TTC549 (cell line): ENCODE results near the gene CTSF.
A peak's percentile ranks its signal among the peaks of the same experiment; 100 is the strongest.
"Not testable (repeated sequence)": the region's sequence is repeated elsewhere in the genome, so short reads cannot be mapped to it uniquely, and the experiment has no call there.

Experiments
- FAIRE-seq: peaks from 2 replicates; lab custom pipeline; 2012; peaks lifted over from hg19 to GRCh38; lab: Jason Lieb, UNC

Gene CTSF

DNA sequence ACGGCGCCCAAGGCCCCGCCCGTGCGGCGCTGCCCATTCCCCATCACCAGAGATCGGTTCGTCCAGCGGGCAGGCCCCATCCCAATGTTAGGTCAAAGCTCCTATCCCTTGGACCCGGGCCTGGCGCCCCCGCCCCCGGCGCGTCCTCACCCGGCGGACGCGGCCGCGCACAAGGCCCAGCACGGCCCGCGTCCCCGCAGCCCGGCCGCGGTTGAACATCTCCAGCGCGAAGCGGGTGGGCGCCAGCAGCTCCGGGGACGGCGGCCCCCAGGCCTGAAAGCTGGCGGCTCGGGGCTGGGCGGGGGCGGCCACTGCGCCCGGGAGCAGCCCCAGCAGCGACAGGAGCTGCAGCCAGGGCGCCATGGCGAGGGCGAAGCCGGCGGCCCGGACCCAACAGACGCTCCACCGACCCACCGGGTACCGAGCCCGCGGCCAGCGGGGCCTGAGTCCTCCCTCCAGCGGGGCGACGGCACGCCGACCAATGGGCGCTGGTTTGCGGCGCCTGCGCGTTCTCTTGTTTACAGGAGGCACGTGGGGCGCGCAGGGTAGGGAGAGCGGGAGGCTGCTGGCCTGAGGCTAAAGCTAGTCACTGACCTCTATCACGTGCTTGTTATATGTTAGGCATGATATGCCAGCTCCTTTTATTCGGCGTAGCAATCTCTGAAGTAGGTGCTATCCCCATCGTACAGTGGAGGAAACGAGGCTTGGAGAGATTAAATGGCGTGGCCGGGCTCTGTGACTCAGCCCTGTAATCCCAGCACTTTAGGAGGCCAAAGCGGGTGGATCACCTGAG is at the start of gene CTSF:
Gene CTSF, minus strand, starts transcription at position 483 of the 793 bp plus-strand sequence. Its CDS starts 120 bp downstream, at position 363.
- FAIRE-seq = no peak

DNA sequence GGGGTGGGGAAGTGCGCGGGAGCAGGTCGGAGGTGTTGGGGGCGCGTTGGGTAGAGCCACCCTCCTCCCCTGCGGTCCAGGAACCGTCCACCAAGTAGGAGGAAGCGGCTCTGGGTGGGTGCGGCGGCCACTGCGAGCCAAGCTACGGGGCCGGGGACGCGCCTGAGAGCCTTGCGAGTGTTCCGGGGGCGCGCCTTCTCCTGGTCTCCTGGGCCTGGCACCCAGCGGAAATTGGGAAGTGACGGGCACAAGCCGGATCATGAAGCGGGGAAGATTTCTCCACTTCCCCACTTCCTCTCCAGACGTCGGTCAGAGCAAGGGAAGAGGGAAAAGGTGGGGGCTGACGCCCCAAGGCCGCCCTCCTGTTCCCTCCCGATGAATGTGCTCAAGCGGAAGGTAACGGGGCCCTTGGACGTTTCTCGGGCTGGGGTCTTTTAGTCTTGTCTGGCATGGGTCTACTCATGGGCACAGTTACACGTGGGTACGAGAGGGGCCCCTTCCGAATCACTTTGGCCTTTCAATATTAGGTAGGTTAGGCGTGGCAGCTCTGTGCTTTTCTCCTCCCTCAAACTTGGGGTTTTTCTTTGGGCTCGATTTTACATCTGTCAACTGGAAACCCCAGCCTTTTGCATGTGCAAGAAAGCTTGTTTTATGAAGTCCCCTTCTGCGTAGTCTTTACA is 48.9 kb upstream of the CTSF start:
- FAIRE-seq = no peak

DNA sequence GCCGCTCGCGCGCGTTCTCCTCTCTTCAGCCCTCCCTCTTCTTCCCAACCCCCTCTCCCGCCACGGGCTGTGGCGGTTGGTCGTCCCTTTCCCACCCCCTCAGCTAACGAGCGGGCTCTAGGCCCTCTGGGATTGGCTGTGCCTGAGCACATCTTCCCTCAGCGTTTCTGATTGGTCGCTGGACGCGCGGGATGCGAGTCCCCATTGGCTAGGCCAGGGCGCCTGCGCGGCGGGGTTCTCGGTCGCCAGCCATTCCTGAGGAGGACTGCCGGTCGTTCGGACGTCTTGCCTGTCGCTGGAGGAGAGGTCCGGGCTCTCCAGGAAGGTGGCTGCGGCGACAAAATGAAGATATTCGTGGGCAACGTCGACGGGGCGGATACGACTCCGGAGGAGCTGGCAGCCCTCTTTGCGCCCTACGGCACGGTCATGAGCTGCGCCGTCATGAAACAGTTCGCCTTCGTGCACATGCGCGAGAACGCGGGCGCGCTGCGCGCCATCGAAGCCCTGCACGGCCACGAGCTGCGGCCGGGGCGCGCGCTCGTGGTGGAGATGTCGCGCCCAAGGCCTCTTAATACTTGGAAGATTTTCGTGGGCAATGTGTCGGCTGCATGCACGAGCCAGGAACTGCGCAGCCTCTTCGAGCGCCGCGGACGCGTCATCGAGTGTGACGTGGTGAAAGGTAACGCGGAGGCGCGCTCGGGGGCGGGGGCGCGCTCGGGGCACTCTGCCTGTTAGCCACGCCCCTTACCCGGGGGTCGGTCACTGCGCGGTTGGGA is 48.2 kb upstream of the CTSF start, which contains the start of gene RBM14:
Gene RBM14, plus strand, starts transcription at position 252 of the 776 bp plus-strand sequence. Its CDS starts 91 bp downstream, at position 343.
- FAIRE-seq = peak; percentile 87

DNA sequence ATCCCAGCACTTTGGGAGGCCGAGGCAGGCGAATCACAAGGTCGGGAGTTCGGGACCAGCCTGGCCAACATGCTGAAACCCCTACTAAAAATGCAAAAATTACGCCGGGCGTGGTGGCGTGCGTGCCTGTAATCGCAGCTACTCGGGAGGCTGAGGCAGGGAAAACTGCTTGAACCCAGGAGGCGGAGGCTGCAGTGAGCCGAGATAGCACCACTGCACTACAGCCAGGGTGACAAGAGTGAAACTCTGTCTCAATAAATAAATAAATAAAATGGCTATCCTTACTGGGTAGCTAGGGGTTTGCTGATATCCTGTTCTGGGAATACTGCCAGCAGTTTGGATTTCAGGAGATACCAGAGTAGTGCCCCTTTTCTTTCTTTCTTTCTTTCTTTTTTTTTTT is 45.7 kb upstream of the CTSF start:
- FAIRE-seq = no peak

DNA sequence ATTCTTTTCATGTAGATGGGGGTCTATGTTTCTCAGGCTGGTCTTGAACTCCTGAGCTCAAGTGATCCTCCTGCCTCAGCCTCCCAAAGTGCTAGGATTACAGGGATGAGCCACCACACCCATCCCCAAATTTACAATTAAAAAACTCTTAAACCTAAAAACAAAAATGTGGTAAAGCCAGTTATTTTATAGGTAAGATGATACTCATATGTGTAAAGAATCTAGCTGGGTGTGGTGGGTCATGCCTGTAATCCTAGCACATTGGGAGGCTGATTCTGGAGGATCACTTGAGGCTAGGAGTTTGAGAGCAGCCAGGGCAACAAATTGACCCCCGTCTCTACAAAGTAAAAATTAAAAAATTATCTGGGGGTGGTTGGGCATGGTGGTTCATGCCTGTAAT is 44.1 kb upstream of the CTSF start:
- no peak for FAIRE-seq

DNA sequence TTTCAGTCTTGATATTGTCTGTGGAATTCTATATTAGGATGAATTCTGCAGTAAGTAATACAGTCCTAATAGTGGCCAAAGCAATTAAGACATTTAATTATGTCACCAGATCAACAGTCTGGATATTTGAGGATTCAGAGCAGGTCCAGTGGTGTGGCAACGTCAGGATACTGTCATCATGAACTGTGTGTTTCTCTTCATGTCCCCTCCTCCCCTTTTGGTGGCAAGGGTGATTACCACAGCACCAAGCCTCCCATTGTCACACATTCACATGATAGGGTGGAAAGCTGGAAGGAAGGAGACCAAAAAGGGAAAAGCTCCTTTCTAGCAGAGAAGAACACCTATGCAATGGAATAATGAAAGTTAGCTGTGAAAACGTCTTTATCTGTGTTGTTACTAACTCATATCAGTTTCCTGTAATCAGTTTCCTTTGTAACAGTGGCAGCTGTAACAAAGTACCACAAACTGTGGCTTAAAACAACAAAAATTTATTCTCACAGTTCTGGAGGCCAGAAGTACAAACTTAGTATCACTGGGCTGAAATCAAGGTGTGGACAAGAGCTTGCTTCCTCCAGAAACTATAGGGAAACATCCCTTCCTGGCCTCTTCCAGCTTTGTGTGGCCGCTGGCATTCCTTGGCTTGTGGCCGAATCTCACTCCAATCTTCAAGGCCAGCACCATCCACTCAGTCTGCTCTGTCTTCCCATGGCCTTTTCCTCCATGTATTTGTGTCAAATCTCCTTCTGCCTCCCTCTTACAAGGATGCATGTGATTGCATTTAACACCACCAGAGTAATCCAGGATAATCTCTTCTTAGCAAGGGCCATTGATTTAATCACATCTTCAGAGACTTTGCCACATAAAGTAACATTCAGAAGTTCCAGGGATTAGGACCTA is 41.6 kb upstream of the CTSF start:
- FAIRE-seq = no peak

DNA sequence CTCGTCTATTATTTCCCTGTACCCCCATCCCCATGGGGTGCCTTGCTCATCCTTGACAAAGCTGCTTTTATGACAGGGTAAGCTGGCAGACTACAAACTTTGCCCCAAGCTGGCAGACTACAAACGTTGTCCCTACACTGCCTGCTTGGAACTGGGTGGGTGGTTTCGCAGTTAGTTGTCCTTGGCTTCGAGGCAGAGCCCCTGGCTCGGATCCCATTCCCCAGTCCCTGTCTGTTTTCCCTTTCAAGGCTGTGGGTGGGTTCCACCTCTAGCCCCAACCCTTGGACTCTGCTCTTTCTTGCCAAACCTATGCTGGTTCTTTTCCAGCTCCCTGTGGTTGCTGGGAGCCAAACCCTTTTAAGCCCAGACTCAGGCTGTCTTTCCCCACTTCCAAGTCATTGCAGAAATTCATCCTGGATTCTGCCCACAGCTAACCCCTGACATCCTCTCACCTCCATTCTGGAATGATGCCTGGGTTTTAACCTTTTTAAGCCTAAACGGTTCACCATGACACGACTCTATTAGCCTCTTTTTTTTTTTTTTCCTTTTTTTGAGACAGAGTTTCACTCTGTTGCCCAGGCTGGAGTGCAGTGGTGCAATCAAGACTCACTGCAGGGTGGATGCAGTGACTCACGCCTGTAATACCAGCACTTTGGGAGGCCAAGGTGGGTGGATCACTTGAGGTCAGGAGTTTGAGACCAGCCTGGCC is 38.9 kb upstream of the CTSF start:
- no peak for FAIRE-seq

DNA sequence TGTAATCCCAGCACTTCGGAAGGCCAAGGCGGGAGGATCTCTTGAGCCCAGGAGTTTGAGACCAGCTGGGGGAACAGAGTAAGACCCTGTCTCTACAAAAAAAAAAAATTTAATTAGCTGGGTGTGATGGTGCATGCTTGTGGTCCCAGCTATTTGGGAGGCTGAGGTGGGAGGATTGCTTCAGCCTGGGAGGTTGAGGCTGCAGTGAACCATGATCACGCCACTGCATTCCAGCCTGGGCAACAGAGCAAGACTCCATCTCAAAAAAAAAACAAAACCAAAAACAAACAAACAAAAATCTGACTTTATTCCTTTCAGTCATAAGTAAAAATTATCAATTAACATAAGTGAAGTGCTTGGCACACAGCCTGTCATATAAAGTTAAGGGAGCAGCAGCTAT is 38.2 kb upstream of the CTSF start:
- FAIRE-seq = not testable (repeated sequence)

DNA sequence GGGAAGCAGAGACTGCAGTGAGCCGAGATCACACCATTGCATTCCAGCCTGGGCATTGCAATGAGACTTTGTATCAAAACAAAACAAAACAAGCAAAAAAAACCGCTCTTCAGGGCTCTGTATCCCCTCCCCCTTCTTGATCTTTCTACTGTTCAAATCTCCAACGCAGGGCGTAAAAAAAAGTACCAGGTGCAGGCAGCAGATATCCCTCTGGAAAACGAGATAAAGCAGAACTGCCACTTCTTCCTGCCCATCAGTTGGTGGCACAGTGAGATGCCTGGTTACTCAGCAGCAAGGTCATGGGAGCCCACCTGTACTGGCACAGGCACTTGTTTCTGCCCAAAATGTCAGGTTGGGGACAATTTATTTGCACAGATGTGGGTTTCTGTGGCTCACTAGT is 35.7 kb upstream of the CTSF start:
- no peak for FAIRE-seq

DNA sequence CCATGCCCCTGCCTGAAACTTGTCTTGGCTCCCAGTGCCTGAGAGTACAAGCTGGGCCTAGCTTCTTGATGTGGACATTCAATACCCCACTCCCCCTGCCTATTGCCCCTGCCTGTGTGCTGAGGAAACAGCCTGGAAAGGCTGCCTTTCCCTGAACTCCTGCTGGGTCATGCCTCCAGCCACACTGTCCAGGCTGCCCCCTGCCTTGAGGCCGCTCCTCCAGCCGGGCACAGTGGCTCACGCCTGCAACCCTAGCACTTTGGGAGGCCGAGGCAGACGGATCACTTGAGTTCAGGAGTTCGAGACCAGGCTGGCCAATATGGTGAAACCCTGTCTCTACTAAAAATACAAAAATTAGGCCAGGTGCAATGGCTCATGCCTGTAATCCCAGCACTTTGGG is 34.7 kb upstream of the CTSF start:
- no peak for FAIRE-seq

DNA sequence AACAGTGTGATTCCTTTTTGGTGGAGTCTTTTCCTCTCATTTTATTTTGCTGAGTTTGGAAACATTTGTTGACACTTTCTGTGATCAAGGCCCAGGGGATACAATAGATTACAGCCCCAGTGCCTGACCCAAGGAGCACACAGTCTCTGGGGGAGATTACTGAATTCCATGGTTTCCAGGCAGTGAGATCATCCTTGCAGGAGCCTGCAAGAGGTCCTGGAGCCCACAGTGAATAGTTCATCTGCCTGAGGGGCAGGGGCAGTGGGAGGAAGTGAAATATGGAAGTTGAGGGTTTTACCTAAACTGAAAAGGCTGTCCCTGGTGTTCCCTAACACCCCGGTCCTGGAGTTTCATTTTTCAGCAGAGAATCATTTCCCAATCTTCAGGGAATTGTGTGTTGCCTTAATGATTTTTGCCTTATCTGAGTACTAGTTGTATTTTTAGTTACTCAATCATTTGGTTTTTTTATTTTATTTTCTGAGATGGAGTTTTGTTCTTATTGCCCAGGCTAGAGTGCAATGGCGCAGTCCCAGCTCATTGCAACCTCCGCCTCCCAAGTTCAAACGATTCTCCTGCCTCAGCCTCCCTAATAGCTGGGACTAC is 32.3 kb upstream of the CTSF start:
- no peak for FAIRE-seq

DNA sequence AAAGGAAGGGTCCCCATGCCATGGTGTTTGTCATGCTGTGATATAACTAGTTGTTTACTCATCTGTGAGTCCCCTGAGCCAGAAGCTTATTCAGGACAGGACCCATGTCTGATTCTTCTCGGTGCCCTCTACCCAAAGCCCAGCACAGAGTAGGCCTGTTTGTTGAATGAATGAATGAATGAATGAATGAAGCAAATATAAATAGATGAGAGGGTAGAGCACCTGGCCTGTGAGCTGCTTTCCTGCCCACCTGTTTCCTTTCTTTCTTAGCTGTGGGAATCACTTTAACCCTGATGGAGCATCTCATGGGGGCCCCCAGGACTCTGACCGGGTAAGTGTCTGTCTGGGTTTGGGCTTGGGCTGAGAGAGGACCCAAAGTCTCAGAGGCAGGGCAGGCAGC is 31.8 kb upstream of the CTSF start:
- FAIRE-seq = no peak

DNA sequence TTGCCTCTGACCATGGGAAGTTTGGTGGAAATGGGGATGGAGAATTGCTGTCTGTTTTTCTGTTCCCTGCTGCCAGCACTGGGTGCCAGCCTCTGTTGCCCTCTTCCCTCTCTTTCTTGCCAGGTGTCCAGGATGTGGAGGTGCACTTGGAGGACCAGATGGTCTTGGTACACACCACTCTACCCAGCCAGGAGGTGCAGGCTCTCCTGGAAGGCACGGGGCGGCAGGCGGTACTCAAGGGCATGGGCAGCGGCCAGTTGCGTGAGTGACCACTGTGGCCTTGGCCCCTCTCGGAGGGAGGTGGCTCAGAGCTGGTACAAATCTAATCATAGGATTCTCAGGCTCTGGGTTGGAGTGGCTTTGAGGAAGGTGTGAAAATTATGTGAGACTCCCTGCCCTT is 30.6 kb upstream of the CTSF start:
- no peak for FAIRE-seq

DNA sequence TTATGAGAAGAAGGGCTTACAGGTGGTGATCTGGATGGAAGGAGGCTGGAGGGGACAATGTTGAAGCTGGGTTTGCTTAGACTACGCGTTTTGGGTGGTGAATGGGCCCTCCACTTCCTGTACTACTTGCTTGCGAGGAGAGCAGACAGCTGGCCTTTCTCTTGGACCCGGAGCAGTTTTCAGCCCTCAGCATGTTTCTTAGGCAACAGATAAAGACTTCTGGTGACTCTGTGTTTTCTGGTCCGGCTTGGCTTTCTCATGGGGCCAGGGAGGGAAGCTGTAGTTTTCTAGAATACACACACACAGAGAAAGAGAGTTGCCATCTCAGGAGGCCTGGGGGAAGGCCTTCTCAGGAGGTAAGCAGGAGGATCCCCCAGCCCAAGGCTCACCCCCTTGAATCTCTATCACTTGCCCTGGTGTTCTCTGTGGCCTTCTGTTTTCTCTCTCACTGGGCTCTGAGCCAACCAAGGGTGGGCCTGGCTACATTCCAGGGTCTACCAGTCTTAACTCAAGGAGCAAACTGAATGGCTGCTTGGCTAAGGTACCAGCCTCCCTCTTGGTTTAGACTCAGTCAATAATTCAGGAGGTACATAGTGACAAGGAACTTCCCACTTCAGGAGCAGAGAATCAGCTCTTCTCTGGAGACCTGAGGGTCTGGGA is 27.0 kb upstream of the CTSF start:
- FAIRE-seq = no peak

DNA sequence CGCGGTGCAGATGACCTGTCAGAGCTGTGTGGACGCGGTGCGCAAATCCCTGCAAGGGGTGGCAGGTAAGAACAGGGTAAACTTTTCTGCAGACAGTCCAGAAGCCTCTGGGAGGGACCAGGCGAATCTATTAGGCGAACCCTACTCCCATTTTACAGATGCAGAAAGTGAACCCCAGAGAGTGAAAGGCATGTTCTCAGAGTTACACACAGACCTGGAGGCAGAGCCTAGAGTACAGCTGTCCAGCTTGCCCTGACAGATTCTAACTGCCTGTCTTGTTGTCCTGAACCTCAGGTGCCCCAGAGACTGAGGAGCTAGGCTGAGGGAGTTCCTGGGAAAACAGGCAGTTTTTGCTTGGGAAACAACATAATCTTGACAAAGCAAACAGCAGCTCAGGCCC is 25.2 kb upstream of the CTSF start:
- no peak for FAIRE-seq

DNA sequence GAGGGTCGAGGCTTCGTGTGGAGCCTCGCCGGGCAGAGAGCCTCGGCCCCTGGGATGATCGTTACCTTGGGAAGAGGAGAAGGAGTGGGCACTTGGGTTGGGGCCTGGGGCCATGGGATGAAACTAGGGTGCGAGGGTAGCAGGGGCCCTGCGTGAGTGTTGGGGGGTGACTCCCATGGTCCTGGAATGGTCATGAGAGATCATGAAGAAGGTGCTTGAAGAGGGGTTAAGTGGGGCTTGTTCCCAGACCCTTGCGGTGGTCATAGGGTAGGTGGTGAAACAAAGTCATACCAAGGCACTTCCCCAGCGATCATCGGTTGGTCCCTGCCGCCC is 24.9 kb upstream of the CTSF start:
- no peak for FAIRE-seq

DNA sequence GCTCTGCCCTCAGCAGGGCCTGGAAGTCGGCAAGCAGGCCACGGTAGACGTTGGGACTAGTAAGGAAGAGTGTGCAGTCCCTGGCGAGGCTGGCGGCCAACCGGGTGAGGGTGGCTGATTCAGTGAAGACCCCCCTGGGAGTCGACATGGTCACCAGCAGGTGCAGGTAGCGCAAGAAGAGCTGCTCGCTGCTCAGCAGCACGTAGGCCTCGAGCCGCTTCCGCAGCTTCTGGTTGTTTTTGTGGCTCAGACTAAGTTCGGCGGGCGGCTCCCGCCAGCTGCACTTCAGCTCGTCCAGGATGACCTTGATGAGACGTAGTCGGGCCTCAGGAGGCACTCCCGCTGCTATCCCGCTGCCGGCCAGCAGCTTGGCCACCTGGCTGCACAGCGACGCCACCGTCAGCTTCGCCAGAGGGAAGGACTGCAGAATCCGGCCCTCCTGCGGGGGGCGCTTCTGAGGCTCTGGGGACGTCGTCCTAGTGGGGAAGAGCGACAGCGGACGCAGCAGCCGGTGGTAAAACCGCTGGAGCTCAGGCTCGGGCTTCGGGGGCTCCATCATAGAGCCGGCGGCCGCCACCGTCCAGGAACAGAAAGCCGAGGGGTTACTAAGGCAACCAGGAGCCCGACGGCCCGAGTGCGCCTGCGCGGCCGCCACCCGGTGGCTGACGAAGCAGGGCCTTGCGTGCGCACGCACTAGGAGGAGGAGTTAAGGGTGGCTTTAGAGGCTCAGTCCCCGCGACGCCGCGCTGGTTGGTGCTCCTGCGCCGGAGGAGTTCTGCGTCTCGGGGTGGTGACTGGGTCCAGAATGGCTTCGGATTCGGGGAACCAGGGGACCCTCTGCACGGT is 24.3 kb upstream of the CTSF start, which contains the start of the genes CCDC87 and CCS:
Gene CCDC87, minus strand, starts transcription at position 607 of the 846 bp plus-strand sequence. Its CDS starts 48 bp downstream, at position 559.
Gene CCS, plus strand, starts transcription at position 729 of the 846 bp plus-strand sequence. Its CDS starts 77 bp downstream, at position 806.
- FAIRE-seq = no peak

DNA sequence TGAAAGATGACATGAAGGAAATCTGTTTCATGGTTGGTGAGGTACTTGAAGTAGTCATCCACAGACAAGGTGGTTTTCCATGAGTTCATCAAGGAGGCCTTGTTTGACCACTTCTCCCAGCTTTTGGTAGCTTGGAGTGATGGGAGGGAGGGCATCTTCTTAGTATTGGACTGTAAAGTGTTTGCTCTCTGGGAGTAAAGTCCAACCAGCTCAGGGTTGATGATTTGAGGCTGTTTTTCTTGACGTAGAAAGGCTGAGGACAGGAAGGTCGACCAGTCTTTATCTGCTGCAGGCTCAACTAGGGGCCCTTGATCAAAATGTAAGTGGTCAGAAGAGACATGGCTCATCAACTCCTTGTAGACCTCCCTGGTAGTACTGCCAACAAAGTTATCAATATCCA is 22.8 kb upstream of the CTSF start:
- FAIRE-seq = no peak

DNA sequence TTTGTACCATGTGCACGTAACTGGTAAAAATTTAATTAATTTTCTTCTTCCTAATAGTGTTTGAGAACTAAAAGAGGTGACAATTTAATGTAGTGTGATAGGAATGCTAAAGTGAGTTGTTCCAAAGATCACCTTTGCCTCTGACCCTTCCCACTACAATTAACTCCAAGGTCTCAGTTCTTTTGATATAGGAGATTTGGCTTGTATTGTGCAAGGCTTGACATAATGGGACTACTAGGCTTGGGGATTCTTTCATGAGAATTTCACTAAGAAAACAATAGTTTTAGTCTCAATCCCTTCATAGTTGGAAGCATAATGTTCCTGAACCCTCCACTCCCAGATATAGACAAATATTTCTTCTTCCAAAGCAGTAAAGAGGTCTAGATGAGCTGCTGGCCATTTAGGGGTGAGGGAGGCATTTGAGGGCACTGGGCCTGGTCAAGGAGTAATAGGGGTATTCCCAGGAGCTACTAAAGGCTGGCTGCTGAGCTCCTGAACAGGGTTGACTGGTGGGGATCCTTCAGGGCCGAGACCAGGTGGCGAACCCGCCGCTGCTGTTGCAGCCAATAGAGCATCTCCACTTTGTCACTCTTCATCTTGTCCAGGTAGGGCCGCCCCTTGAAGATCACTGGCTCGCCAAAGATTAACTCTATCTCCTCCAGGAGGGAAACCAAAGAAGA is 21.7 kb upstream of the CTSF start:
- no peak for FAIRE-seq
